NCI-H128 (cell line): ENCODE results near the gene MYLIP.

ENCODE experiments used
- DNase-seq: peaks from one replicate; lab custom pipeline; 2025; ENCODE audit not compliant: unreplicated experiment; lab: John Stamatoyannopoulos, UW

MYLIP gene

DNA sequence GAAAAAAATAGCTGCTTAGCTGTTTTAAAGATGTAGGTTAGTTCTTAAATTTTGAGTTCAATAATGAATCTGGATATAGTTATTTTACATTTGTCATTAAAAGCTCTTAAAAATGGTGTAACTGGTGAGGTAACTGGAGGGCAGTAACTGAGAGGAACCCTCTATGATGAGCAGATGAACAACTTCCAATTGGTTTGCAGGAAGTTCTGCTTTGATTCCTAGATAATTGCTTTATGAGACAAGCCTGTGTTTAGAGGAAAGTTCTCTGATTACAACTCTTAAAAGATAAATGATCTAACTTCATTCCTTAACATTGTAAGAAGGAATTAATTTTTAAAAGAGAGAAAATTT is 8.5 kb downstream of the MYLIP start:
- DNase-seq, result no peak

DNA sequence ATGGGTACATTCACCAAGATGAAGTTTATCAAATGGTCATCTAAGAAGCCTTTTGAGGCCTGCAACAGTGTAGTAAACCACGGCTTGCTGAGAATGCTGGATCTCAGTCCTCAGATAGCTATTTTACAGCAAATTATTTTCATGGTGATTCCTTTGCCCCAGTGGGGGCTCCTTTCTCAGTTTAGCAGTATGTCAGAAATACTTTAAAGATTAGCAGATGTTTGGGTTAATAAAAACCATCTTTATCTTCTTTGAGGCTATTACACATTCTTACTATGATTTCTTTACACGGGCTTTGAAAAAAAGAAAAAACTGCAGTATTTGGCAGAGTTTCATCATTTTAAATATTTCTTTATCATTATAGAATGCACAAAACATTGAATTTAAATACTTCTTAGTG is 10.7 kb downstream of the MYLIP start:
- no peak for DNase-seq

DNA sequence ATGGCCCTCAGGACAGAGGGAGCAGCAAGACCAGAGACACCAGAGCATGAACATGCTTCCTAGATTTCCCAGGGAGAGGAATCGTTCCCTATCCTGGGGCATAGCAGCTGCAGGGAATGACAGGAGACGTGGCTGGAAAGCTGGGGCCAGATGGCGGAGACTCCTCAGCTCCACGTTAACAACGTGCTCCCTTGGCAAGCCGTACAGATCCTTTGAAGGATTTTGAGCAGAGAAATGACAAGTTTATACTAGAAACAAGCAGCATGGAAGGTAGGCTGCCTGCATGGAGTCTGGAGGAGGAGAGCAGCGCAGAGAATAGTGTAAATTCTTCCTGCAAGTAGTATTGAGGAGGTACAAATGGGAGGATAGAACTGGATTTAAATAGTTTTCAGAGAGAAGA is 11.7 kb downstream of the MYLIP start:
- DNase-seq, result no peak

DNA sequence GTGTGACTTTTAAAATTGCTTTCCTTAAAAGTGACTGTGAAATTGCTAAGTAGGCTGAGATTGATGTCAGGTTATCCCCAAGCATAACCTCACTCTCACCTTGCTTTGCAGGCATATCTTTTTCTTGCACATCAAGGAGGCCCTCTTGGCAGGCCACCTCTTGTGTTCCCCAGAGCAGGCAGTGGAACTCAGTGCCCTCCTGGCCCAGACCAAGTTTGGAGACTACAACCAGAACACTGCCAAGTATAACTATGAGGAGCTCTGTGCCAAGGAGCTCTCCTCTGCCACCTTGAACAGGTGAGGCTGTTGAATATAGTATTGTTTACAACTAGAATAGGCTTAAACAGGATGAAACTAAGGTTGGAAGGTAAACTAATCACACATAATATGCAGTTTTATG is 12.6 kb downstream of the MYLIP start:
- no peak for DNase-seq

DNA sequence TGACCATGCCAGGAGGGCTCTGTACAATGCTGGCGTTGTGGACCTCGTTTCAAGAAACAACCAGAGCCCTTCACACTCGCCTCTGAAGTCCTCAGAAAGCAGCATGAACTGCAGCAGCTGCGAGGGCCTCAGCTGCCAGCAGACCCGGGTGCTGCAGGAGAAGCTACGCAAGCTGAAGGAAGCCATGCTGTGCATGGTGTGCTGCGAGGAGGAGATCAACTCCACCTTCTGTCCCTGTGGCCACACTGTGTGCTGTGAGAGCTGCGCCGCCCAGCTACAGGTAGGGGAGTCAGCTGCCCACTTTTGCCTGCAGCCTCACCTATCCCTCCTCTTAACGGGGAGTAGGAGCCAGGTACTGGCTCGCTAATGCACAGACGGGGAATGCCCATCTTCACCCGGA is 16.2 kb downstream of the MYLIP start:
- no peak for DNase-seq

DNA sequence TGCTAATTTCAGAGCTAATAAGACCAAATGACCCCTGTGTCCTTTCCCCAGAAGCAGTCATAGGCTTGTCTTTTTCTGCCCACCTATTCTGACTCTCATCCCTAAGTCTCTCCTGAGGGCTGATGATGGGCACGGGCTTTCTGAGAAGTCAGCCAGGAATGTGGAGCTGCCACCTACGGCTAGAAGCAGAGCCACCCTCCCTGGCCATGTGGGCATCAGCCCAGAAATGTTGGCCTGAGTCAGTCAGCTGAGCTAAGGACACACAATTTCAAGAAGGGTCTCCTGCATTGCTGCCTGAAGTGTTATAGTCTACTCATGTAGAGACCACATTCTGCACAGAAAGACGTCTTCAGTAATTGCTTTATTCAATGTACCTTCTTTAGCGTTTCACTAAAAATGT is 17.1 kb downstream of the MYLIP start:
- no peak for DNase-seq

DNA sequence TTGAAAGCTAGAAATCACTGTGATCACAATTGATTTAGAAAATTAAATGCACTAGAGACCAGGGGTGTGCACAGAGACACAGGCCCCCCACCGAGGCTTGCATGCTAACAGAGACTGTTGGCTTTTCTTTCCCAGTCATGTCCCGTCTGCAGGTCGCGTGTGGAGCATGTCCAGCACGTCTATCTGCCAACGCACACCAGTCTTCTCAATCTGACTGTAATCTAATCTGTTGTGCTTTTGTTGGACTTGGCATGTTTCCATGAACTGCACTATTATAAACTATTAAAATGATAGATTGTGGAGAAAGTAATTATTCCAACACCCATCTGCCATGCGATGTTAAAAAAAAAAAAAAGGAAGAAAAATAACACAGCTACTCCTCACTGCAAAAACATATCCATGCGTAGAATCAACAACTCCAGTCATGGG is 17.7 kb downstream of the MYLIP start:
- peak; percentile 47 for DNase-seq

DNA sequence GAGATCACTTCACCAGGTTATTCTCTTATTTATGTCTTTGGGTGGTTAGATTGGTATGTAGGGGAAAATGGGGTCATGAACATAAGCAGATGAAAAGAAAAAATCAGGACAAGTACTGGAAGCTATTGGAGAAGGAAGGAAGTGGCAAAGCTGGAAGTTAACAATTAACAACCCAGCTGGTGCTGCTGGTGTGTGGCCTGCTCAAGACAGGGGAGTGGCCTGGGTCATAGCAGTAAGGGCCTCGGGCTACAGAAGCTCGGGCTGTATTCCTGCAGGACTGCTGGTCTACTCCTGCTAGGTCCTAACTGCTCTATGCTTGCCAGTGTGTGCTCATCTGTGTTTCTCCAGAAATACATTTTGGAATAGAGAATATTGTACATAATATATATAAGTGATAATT is 19.6 kb downstream of the MYLIP start:
- no peak for DNase-seq

DNA sequence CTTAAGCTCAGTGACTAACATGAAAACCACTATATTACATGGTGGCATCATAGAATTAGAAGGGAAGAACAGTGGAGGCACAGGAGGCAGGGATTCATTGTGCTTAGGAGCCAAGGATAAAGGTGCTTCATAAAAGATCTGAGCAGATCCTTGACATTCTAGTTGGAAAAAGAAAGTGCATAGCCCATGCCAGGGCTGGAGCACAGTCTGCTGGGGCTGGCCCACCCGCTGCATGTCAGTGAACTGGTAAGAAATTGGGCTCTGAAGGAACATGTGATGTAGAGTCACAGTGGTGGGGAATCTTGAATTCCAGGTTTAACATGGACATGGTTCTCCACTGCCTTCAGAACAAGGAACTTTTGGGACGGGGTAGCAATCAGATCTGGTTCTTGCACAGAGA is 20.4 kb downstream of the MYLIP start:
- no peak for DNase-seq

DNA sequence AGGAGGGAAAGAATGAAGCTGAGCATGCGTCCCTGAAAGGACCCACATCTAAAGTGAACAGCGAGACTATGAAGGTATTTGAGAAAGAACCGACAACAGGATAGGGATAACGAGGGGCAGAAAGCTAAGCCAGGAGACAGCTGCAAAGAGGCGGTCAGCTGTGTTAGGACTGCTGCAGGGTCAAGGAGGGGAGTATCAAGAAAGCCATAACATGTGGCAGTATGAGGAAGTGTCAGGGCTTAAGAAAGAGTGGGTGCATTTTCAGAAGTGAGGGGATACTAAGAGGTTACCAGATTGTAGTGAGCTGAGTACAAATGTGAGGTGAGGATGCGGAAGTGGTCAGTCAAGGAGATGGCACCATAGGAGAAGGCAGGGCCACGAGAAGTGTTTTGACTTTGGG is 21.2 kb downstream of the MYLIP start:
- DNase-seq, result no peak

DNA sequence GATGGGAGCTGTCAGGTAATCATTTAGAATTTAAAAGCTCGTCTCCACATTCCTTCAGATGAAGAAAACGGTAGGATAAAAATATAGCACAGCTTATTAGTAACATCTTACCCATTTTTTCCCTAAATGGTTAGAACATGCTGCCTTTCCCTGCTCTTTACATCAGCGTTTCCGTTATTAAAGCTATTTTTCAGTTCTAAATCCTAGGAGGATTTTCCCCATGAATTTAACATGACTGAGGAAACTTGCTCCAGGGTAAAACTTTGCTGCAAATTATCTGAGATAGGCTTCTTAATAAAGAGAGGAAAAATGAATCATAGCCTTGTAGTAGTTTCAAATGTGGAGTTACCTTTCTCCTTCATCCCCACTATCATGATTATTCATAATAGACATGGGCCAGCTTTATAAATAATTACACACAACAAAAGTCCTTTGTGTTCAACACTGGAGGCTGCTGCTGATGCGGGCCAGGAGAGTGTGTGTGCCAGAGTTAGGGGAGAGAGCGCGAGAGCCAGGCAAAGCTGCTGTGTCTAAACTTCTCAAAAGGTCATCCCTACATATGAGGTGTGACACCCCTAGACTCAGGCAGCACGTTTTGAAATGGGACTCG is 24.4 kb downstream of the MYLIP start:
- no peak for DNase-seq

DNA sequence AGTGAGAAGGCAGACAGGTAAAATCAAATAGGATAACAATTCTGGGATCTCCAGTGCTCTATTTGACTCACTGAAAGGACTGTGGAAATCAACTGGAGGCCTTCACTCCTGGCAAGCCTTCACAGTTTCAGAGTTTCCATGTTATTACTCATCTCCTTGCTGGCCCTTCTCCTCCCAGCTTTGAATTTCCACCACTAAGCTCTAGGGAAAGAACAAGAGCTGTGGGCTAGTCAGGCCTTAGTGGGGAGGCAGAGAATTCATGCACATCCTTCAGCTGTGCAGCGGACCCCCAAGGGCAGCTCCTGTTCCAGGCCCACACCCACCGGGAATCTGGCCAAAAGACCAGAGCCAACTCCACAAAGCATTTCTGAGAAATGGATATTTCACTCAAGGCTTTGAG is 26.0 kb downstream of the MYLIP start:
- no peak for DNase-seq

DNA sequence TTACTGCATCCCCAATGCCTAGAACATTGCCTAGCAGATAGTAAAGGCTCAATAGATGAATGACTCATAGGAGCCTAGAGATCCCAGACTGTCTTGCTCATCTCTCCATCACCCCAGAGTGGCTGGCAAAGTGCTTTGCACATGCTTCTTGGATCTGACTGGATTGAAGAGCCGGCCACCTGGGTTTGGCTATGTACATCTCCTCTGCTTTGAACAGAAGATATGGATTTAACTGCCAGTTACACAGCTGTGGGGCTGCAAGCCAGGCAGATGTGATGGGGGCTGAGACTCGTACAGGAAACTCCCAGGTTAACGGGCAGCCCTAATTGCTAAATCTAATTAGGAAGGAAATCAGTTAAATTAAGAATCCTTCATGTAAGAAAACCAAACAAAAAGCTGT is 28.6 kb downstream of the MYLIP start:
- no peak for DNase-seq

DNA sequence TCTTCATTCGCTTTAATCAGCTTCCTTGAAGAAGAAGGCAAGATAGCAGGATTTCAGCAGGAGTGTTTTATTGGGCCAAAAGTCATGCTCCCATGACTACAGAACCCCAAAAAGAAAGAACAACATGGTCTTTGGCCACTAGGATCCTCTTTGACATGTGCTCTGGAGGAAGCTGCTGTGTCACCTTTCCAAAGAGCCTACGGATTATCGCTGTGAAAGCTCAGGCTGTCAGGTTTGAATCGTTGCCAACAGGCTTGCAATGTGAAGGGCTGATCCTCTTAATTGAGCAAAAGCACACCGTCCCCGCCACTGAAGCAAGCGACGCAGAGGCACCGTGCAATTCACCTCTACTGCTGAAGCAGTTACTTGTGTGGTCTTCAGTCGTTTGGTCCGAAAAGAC is 29.0 kb downstream of the MYLIP start:
- no peak for DNase-seq

DNA sequence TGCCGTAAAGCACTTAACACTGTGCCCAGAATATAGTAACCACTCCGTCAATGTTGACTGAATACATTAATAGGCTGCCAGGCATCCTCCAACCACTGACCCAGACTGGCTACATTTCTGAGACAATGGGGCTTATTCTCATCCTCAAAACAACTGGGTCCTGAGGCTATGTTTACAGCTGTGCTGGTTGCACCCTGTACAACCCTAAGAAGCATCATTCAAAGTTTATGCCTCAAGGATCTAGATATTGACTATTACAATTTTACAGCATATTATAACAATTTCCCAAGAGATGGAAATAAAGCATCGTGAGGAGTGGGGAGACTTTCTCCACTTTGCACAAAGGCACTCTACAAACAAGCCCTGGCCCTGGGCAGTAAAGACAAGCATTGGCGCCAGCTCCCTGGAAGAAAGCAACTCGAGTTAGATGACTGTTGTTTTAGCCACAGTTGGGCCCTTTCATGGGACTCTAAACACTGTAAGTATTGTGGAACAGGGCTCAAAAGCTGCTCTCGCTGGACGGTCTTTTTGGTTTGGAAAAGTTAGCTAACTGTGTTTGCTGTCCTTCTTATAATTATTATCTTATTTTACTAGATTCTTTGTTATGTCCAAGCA is 30.2 kb downstream of the MYLIP start:
- no peak for DNase-seq

DNA sequence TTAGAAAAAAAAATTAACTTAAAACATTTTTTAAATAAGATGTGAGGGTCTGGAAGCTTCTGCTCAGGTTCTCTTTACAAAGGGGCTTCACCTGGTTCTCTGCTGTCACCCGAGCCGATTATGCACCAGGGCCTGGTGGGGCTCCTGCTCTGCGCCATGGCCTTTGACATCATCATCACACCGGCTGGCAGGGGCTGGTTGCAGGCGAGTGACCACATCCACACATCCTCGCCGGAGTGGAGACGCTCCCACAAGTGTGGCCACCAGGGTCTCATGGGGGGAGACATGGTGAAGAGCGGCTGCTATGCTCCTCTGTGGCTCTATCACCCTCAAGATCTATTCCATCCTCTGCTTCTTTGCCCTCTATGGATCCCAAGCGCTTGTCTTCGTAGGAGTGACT is 31.9 kb downstream of the MYLIP start:
- DNase-seq, result no peak

DNA sequence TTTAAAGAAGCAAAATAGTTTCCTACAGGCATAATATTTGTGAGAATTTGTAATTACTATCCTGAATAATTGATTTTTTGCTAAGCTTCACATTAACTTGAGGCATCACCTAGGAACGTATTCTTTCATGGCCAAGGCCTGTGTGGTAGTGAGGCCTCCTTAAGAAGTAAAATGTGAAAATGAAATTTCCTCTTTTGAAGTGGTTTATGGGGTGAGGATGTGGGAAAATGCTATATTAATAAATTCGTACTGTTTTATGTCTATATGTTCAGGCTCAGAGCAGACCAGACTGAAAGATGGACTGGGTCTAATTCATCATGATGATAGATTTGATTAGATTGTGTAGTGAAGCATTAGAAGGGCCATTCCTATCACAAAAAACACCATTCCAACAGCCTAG is 33.1 kb downstream of the MYLIP start:
- no peak for DNase-seq

DNA sequence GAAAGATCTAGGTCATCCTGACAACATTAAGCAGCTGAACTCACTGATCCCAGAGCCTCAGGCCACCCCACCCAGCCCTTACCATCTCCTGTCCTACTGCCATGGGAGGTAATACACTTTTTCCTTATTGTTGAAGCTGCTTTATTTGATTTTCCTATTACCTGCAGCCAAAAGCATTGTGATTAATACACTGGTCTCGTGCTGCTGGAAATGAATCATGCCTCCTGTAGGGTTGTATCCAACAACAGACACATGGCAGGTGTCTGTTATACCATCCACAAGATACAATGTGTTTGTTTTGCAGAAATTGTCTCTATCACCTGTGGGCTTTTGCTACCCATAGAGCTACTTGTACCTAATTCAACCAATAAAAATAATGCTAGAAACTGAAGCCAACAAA is 34.2 kb downstream of the MYLIP start:
- no peak for DNase-seq

DNA sequence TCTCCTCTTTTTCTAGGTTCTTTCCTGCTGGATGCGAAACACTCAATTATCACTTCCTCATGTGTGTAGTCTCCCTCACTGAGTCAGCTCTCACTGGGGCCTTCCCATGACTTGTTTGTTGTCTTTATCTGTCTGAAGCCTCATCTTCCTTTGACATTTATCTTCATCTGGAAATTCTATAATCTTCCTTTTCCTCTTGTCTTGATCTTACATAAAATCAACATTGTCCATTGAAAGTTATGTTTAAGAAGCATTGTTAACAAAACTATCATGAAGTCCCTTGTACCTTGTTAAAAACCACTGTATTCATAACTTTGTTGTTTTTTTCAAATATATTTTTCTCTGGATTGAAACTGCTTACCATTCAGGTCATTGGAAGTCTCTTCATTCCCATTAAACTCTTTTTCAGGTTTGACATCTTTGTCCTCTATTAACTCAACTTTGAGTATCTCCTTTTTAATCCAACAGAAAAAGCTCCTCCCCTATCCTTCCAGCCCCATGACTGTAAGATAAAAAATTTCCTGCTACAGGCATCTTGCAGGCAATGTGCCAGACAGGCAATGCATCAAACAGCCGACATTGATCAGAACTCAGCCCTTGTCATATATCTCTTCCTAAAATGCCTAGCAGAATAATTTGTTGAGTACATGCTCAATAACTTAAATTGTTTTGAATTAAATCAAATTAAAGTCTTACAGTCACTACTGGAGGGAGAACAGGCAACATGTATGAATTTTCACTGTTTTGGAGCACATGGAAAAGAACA is 34.8 kb downstream of the MYLIP start:
- no peak for DNase-seq

DNA sequence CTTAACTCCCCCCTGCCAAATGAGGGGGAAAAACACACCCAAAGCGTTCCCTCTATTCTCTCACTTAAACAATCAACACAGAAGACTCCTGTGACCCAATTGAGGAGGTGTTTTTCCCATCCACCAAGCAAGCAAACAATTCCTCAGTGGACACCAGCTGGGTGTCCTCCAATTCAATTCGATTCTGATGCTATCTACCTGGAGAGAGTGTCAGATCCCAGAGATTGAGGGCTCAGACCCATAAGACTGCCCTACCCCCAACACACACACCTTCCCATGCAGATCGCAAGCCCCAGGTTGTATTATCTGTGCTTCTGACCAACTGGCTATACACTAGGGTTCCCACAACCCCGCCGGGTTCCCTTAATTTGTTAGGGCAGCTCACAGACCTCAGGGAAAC is 36.8 kb downstream of the MYLIP start:
- no peak for DNase-seq

DNA sequence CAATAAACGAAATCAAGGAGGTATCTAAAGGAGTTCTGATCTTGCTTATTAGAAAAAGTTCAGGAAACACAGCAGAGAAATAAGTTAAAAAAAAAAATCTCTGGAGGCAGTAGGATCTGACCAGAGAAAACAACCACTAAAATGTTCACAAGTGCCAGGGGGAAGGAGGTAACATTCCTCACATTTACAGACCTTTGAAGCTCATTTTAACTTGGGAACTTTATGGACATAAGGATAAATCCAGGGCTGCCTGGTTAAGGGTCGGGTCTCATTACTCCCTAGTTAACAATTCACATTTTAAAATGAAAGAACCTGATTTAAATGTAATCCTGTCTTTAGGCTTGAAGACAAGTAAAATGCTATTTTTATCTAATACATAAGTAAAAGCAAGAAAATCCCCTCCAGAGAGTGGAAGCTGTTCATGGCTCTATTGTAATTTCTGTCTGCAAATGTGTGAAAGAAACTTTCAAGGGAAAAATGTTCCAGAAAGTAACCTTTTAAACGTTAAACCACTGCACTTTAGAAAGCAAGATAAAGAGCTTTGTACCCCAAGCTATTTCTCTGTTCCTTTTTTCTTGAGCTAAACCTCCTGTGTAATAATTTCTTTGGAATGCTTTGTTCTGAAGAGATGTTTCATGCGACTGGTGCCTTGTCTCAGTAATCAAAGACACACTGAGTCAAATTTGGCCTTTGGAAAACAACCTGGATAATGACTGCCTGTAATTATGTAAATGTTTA is 38.2 kb downstream of the MYLIP start:
- no peak for DNase-seq

DNA sequence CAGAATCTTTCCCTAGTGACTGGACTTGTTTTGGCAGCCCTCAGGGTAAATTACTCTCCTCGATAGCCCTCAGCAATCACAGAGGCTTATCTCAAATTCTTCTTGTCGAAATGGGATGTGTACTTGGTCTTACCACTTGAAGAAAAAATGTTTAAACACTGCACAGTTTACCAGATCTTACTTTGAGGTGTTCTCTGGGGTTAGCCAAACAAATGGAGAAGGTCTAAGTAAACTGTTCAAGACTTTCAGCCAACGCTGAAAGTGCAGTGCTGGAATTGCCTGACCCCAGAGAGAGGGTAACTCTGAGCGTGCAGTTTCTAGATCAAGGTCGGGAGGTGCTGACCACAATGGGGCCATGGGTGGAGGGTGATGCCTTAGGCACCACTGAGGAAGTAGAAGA is 39.2 kb downstream of the MYLIP start:
- no peak for DNase-seq
